H1 (cell line): ENCODE data around the gene TFDP1.

Experiments used
- JUND ChIP-seq: IDR thresholded peaks from 2 replicates; pipeline ENCODE4 v1.6.1; 2011; ENCODE audit warnings: mild to moderate bottlenecking, improper control_type of control experiment, low read length
- MAFK ChIP-seq: IDR thresholded peaks from 2 replicates; pipeline ENCODE4 v1.6.1; 2012; ENCODE audit warnings: low read depth, mild to moderate bottlenecking, improper control_type of control experiment, low read length
- POLR2A ChIP-seq, 2 experiments: IDR thresholded peaks; 1 replicate in 1 of 2; 2 replicates in 1 of 2; pipeline ENCODE4 v1.6.1; 2011; ENCODE audit warnings: low read depth in 2 of 2, low read length in 2 of 2, mild to moderate bottlenecking in 2 of 2; ENCODE audit errors: control extremely low read depth in 1 of 2
- POLR2AphosphoS5 ChIP-seq: IDR thresholded peaks from 2 replicates; pipeline ENCODE4 v1.6.1; 2011; ENCODE audit warnings: low read depth, low read length
- TF ChIP-seq, protein P1 (sequence below), 3 experiments: IDR thresholded peaks; 1 replicate in 2 of 3; 2 replicates in 1 of 3; pipeline versions ENCODE4 v1.5.1 to v1.6.1; 2011; ENCODE audit warnings: low read length in 3 of 3, mild to moderate bottlenecking in 3 of 3, inconsistent platforms in 2 of 3, low read depth in 1 of 3, moderate library complexity in 1 of 3; ENCODE audit not compliant: insufficient read depth in 1 of 3; ENCODE audit errors: control extremely low read depth in 1 of 3

DNA sequence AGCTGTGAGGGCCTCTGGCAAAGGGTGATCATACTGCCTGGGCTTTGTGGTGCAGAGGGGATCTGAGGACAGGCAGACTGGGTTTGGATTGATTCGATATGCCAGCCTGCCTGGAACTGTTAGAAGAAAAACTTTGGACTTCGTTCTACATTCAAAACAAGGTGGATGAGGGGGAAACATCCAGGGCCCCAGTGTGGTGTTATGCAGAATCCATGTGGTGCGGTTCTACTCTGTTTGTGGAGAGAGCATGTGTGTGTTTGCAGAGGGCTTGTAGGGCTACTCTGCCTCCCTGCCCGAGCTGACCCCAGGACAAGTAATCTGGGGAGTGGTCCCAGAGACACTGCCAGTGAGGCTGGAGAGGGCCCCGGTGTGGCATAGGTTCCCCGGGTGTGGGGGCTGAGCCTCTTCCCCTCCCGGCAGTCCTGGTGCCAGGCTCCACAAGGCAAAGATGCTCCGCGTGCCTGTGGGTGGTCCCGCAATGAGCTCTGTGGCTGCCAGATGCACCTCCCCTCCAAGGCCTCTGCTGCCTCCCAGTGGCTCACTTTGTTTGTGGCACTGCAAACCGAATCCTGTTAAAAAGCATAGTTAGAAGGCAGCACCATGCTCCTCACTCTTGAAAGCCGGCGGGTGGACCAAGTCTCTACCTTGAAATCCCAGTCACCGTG is 22.3 kb upstream of the TFDP1 start:
- no peak for TF ChIP-seq POLR2A (IDR thresholded peaks at IDR 0.05; ENCODE audit: control extremely low read depth in 1 of 2, low read depth in 2 of 2, low read length in 2 of 2)
- TF ChIP-seq, protein P1, sequence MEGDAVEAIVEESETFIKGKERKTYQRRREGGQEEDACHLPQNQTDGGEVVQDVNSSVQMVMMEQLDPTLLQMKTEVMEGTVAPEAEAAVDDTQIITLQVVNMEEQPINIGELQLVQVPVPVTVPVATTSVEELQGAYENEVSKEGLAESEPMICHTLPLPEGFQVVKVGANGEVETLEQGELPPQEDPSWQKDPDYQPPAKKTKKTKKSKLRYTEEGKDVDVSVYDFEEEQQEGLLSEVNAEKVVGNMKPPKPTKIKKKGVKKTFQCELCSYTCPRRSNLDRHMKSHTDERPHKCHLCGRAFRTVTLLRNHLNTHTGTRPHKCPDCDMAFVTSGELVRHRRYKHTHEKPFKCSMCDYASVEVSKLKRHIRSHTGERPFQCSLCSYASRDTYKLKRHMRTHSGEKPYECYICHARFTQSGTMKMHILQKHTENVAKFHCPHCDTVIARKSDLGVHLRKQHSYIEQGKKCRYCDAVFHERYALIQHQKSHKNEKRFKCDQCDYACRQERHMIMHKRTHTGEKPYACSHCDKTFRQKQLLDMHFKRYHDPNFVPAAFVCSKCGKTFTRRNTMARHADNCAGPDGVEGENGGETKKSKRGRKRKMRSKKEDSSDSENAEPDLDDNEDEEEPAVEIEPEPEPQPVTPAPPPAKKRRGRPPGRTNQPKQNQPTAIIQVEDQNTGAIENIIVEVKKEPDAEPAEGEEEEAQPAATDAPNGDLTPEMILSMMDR (IDR thresholded peaks at IDR 0.05; ENCODE audit: control extremely low read depth in 1 of 3, insufficient read depth in 1 of 3, low read depth in 1 of 3, low read length in 3 of 3), result peak in 2 of 3 experiments; percentile 83 to 97; a peak in 3 of 4 replicates
- no peak for TF ChIP-seq MAFK
- no peak for TF ChIP-seq POLR2AphosphoS5
- 0 out of 2 replicates have a peak, but pooled peaks have one; percentile 55 for TF ChIP-seq JUND
